H1 (cell line): Measurements from ENCODE around the gene CACNA1G. TPM values are rescaled to one million over a fixed set of nuclear protein-coding genes. Genes with fewer than 3 reads are reported as not detected.

Experiments used
- CTCF ChIA-PET: fragments of 300-600 bp; sonication (Branson Sonifier 250); formaldehyde crosslinking; loops from one replicate; lab custom pipeline; 2021; ENCODE audit not compliant: partially characterized antibody; lab: Charles Lee
- POLR2A ChIA-PET: fragments of 300-600 bp; sonication (Branson Sonifier 250); formaldehyde crosslinking; loops from one replicate; lab custom pipeline; 2021; ENCODE audit warnings: inconsistent platforms; ENCODE audit not compliant: partially characterized antibody; lab: Charles Lee
- DNase-seq, 2 experiments: peaks; one replicate each; pipeline versions ENCODE4 v3.0.0 to v3.0.0-alpha.2; 2010 to 2022; ENCODE audit warnings: low spot score in 2 of 2, low read depth in 1 of 2, mixed read lengths in 1 of 2
- FAIRE-seq: peaks from 2 replicates; lab custom pipeline; 2011; peaks lifted over from hg19 to GRCh38; lab: Jason Lieb, UNC
- H2AFZ ChIP-seq: 2 replicates; pipeline ENCODE4 v1.8.1; 2012; ENCODE audit warnings: low read length, inconsistent platforms
- H2AK5ac ChIP-seq: 2 replicates; pipeline ENCODE4 v1.6.1; 2013; ENCODE audit warnings: low read depth, low read length
- H2BK120ac ChIP-seq: replicated peaks from 2 replicates; pipeline ENCODE3; 2013; ENCODE audit warnings: low read depth, low read length, inconsistent platforms
- H2BK12ac ChIP-seq: 2 replicates; pipeline ENCODE4 v1.6.1; 2013; ENCODE audit warnings: low read depth, low read length
- H2BK15ac ChIP-seq: 2 replicates; pipeline ENCODE4 v1.6.1; 2013; ENCODE audit warnings: low read length
- H2BK20ac ChIP-seq: 2 replicates; pipeline ENCODE4 v1.6.1; 2013; ENCODE audit warnings: low read length
- H2BK5ac ChIP-seq: 2 replicates; pipeline ENCODE4 v1.6.1; 2013; ENCODE audit warnings: low read depth, low read length
- H3K14ac ChIP-seq: 2 replicates; pipeline ENCODE4 v1.6.1; 2013; ENCODE audit warnings: inconsistent platforms; ENCODE audit not compliant: insufficient read length
- H3K18ac ChIP-seq: 2 replicates; pipeline ENCODE4 v1.6.1; 2013; ENCODE audit warnings: low read length; ENCODE audit errors: extremely low read depth
- H3K23ac ChIP-seq: 2 replicates; pipeline ENCODE4 v1.6.1; 2013; ENCODE audit warnings: inconsistent platforms; ENCODE audit not compliant: insufficient read length
- H3K23me2 ChIP-seq: 2 replicates; pipeline ENCODE4 v1.6.1; 2013; ENCODE audit warnings: low read depth, low read length
- H3K27ac ChIP-seq: 2 replicates; pipeline ENCODE4 v1.6.1; 2011; ENCODE audit warnings: low read depth, low read length, inconsistent platforms
- H3K27me3 ChIP-seq, 4 experiments: replicated peaks in 1 of 4; 1 replicate in 1 of 4; 2 replicates in 3 of 4; pipeline versions ENCODE4 v1.6.1 to v1.8.1; 2011 to 2013; ENCODE audit warnings: low read length in 3 of 4, mild to moderate bottlenecking in 3 of 4, inconsistent platforms in 2 of 4, mixed read lengths in 2 of 4, moderate library complexity in 1 of 4; ENCODE audit not compliant: control insufficient read depth in 3 of 4, insufficient read depth in 3 of 4; ENCODE audit errors: extremely low read depth in 1 of 4
- H3K36me3 ChIP-seq, 4 experiments: 2 replicates each; pipeline versions ENCODE4 v1.6.1 to v1.8.1; 2011 to 2013; ENCODE audit warnings: mild to moderate bottlenecking in 4 of 4, low read length in 3 of 4, moderate library complexity in 2 of 4, control low read depth in 1 of 4, inconsistent platforms in 1 of 4; ENCODE audit not compliant: insufficient read depth in 4 of 4, control insufficient read depth in 2 of 4
- H3K4ac ChIP-seq: replicated peaks from 2 replicates; pipeline ENCODE3; 2013; ENCODE audit warnings: low read length, low read depth, mixed read lengths, inconsistent platforms; ENCODE audit not compliant: insufficient read length
- H3K4me1 ChIP-seq, 4 experiments: replicated peaks in 1 of 4; 1 replicate in 1 of 4; 2 replicates in 3 of 4; pipeline versions ENCODE4 v1.6.1 to v1.8.1; 2011 to 2013; ENCODE audit warnings: low read length in 3 of 4, inconsistent platforms in 2 of 4, mixed read lengths in 1 of 4; ENCODE audit not compliant: insufficient read depth in 4 of 4, control insufficient read depth in 3 of 4
- H3K4me2 ChIP-seq, 2 experiments: 2 replicates each; pipeline versions ENCODE4 v1.6.1 to v1.8.1; 2011 to 2013; ENCODE audit warnings: low read depth in 2 of 2, low read length in 2 of 2, control low read depth in 1 of 2, inconsistent platforms in 1 of 2, mild to moderate bottlenecking in 1 of 2; ENCODE audit not compliant: insufficient read depth in 1 of 2
- H3K4me3 ChIP-seq, 4 experiments: fragments of 200-600, 300-600 bp in 1 of 4; sonication (generic), shearing (Covaris generic), sonication (Bioruptor Twin) in 1 of 4; 2 replicates each; pipeline versions ENCODE4 v1.5.1 to v1.8.1; 2011 to 2016; ENCODE audit warnings: low read length in 4 of 4, low read depth in 3 of 4, control low read depth in 2 of 4, inconsistent platforms in 2 of 4, mild to moderate bottlenecking in 2 of 4, mixed read lengths in 1 of 4, moderate library complexity in 1 of 4; ENCODE audit not compliant: insufficient read depth in 2 of 4; ENCODE audit errors: extremely low read depth in 1 of 4
- H3K56ac ChIP-seq: replicated peaks from 2 replicates; pipeline ENCODE3; 2013; ENCODE audit warnings: low read depth, mild to moderate bottlenecking, mixed read lengths, low read length, inconsistent platforms; ENCODE audit not compliant: insufficient read length
- H3K79me1 ChIP-seq: 2 replicates; pipeline ENCODE4 v1.6.1; 2013; ENCODE audit warnings: low read depth, low read length, control low read depth
- H3K79me2 ChIP-seq, 2 experiments: 2 replicates each; pipeline versions ENCODE4 v1.6.1 to v1.8.1; 2012 to 2013; ENCODE audit warnings: low read length in 2 of 2, mild to moderate bottlenecking in 2 of 2, inconsistent platforms in 1 of 2; ENCODE audit not compliant: insufficient read depth in 2 of 2, control insufficient read depth in 1 of 2
- H3K9ac ChIP-seq, 4 experiments: replicated peaks in 1 of 4; 1 replicate in 1 of 4; 2 replicates in 3 of 4; pipeline versions ENCODE4 v1.6.1 to v1.8.1; 2011 to 2013; ENCODE audit warnings: low read depth in 3 of 4, low read length in 3 of 4, control low read depth in 2 of 4, mild to moderate bottlenecking in 2 of 4, moderate library complexity in 2 of 4, inconsistent platforms in 1 of 4; ENCODE audit errors: extremely low read depth in 1 of 4
- H3K9me3 ChIP-seq, 2 experiments: 2 replicates each; pipeline versions ENCODE4 v1.6.1 to v1.8.1; 2012 to 2013; ENCODE audit warnings: mild to moderate bottlenecking in 2 of 2, moderate library complexity in 2 of 2, control low read depth in 1 of 2, inconsistent platforms in 1 of 2, low read depth in 1 of 2, low read length in 1 of 2, mixed read lengths in 1 of 2; ENCODE audit not compliant: insufficient read depth in 2 of 2
- H4K20me1 ChIP-seq, 2 experiments: replicated peaks in 1 of 2; 2 replicates each; pipeline versions ENCODE3 to v1.8.1; 2011 to 2013; ENCODE audit warnings: inconsistent platforms in 2 of 2, low read length in 2 of 2, mild to moderate bottlenecking in 1 of 2; ENCODE audit not compliant: insufficient read depth in 2 of 2, control insufficient read depth in 1 of 2
- H4K5ac ChIP-seq: 2 replicates; pipeline ENCODE4 v1.6.1; 2013; ENCODE audit warnings: low read length, low read depth, mixed read lengths, inconsistent platforms; ENCODE audit not compliant: insufficient read length
- H4K8ac ChIP-seq: 2 replicates; pipeline ENCODE4 v1.8.0; 2013; ENCODE audit warnings: mild to moderate bottlenecking, moderate library complexity, low read length, inconsistent platforms; ENCODE audit not compliant: insufficient read depth; ENCODE audit errors: extremely low read depth
- H4K91ac ChIP-seq: replicated peaks from 2 replicates; pipeline ENCODE3; 2013; ENCODE audit warnings: low read length, mixed read lengths, inconsistent platforms; ENCODE audit not compliant: insufficient read length
- SP1 ChIP-seq: IDR thresholded peaks from 2 replicates; pipeline ENCODE4 v1.6.1; 2011; ENCODE audit warnings: low read depth, low read length
- TBP ChIP-seq: IDR thresholded peaks from 2 replicates; pipeline ENCODE4 v1.6.1; 2011; ENCODE audit warnings: low read depth, low read length, improper control_type of control experiment
- WGBS, 2 experiments: shearing (Covaris generic) in 1 of 2; methylation state at CpG; one replicate each; pipeline versions ENCODE4 v1.1.6 to v1.1.7; 2013 to 2015; ENCODE audit warnings: low lambda C conversion rate in 2 of 2, mixed read lengths in 2 of 2, inconsistent platforms in 1 of 2, low coverage in 1 of 2, missing lambda C conversion rate in 1 of 2; ENCODE audit not compliant: insufficient replicate concordance in 2 of 2, insufficient coverage in 1 of 2, insufficient read length in 1 of 2; ENCODE audit errors: extremely low coverage in 1 of 2, missing lambda C conversion rate in 1 of 2; 5-methylcytosine and 5-hydroxymethylcytosine counted together
- polyA plus RNA-seq, 7 experiments: library from polyadenylated mRNA; depleted of rRNA in 3 of 7; stranded (reverse) in 5 of 7; unstranded in 2 of 7; fragments of >200 nt in 5 of 7; fragments of 200-250 nt in 2 of 7; gene quantifications; 1 replicate in 5 of 7; 2 replicates in 1 of 7; 4 replicates in 1 of 7; pipeline versions ENCODE4 v1.2.1 to v1.2.3, GENCODE V29; 2011 to 2013; ENCODE audit warnings: missing spikeins in 2 of 7, mixed read lengths in 2 of 7
- total RNA-seq: library from RNA; stranded (reverse); fragmentation: NEBNext Ultra II Directional; extraction: Animal tissue kit (Norgen Biotek cat#: 25700); gene quantifications from 2 replicates; pipeline ENCODE4 v1.2.1, GENCODE V29; 2021

Gene CACNA1G
- total and polyA plus RNA-seq, 2 of the 8 experiments (the other 6 are each of a cell fraction or from before 2014, with no cell fraction given), result 2.9 to 4.9 TPM

- no peak overlapping the region for H3K56ac ChIP-seq
- no peak overlapping the region for H2AFZ ChIP-seq
- no peak overlapping the region for H3K4me3 ChIP-seq
- H3K36me3 ChIP-seq, result no peaks in the 10 kb centered on the region
- H3K23me2 ChIP-seq, result no peaks in the 10 kb centered on the region
- H2AK5ac ChIP-seq, result no peak overlapping the region
- H4K5ac ChIP-seq, result no peak overlapping the region
- ChIA-PET CTCF (interaction anchor here (0.7 to 10.0 kb wide), 26 partner anchors 7 to 263 kb away, joined by 3 to 96 read pairs (median 4); partner anchors contain the start of gene LRRC59), POLR2A (interaction anchor here (0.6 to 1.8 kb wide), 5 partner anchors 9 to 181 kb away, joined by 3 to 6 read pairs (median 3); no protein-coding TSS in a partner anchor)
- H3K27ac ChIP-seq, result no peak overlapping the region
- H3K18ac ChIP-seq, result 0 out of 2 replicates have a peak overlapping the region, but pooled peaks have one; percentile 11
- no peak overlapping the region for H3K4ac ChIP-seq
- WGBS, 2 experiments, result 83% methylated on average over 9 of the region's 11 CpGs; no CpG with 5 or more reads in 1 of the 2 experiments
- peak overlapping the region; percentile 30; the same call in 1 of the 2 replicates for H2BK12ac ChIP-seq
- no peak overlapping the region for H4K8ac ChIP-seq
- no peaks in the 10 kb centered on the region for H3K9me3 ChIP-seq
- H3K4me2 ChIP-seq, result no peak overlapping the region
- H3K14ac ChIP-seq, result no peak overlapping the region
- H3K79me1 ChIP-seq, result no peaks in the 10 kb centered on the region
- H3K23ac ChIP-seq, result no peak overlapping the region
- no peak overlapping the region for H3K9ac ChIP-seq
- no peak overlapping the region for H2BK15ac ChIP-seq
- no peak for DNase-seq
- no peak overlapping the region for H4K91ac ChIP-seq
- peak overlapping the region; percentile 56; the same call in 1 of the 2 replicates for H2BK5ac ChIP-seq
- FAIRE-seq, result no peak
- TF ChIP-seq SP1, result no peak
- no peak for TF ChIP-seq TBP
- no peak overlapping the region for H2BK120ac ChIP-seq
- peaks cover 3 to 8% (median 5%) of the 10 kb centered on the region in 4 experiments; a peak in 6 of 7 replicates for H3K4me1 ChIP-seq
- no peak overlapping the region; the same call in 1 of the 2 replicates for H2BK20ac ChIP-seq
- H3K27me3 ChIP-seq, result no peaks in the 10 kb centered on the region
- no peaks in the 10 kb centered on the region for H4K20me1 ChIP-seq
- H3K79me2 ChIP-seq, result no peaks in the 10 kb centered on the region
These were observed 99.7 kb downstream of the CACNA1G start for GRCh38 chr17:50660042-50660886.
